HCT116 (cell line): ENCODE measurements around the gene DLK1.

Source experiments
- CTCF ChIP-seq, 3 experiments: fragments of 200-600 bp in 1 of 3; sonication (generic) in 1 of 3; IDR thresholded peaks in 2 of 3; conservative IDR thresholded peaks in 1 of 3; 2 replicates each; pipeline ENCODE4 v1.5.1; 2012 to 2017; ENCODE audit warnings: low read depth in 2 of 3, low read length in 2 of 3, antibody characterized with exemption in 1 of 3, borderline replicate concordance in 1 of 3, control low read depth in 1 of 3, mild to moderate bottlenecking in 1 of 3, mixed read lengths in 1 of 3, mixed run types in 1 of 3, moderate library complexity in 1 of 3; ENCODE audit not compliant: insufficient read depth in 1 of 3
- POLR2AphosphoS5 ChIP-seq: IDR thresholded peaks from 2 replicates; pipeline ENCODE4 v1.6.1; 2011; ENCODE audit warnings: mild to moderate bottlenecking, low read depth, low read length, moderate library complexity
- ZBTB33 ChIP-seq: IDR thresholded peaks from 2 replicates; pipeline ENCODE4 v1.6.1; 2011; ENCODE audit warnings: mild to moderate bottlenecking, low read length, moderate library complexity; ENCODE audit not compliant: insufficient replicate concordance; ENCODE audit errors: extremely low read depth

GRCh38 chr14:100778951-100779690 lies 52.4 kb downstream of the DLK1 start:
- TF ChIP-seq CTCF (IDR thresholded peaks at IDR 0.05 in 2 of 3, conservative IDR thresholded peaks at IDR 0.05 in 1 of 3; ENCODE audit: borderline replicate concordance in 1 of 3, insufficient read depth in 1 of 3, low read depth in 2 of 3, low read length in 2 of 3) (no peak), ZBTB33 (no peak), POLR2AphosphoS5 (no peak)
